Measurements from ENCODE around the gene SEPTIN10.
"Not testable (repeated sequence)": the region's sequence is repeated elsewhere in the genome, so short reads cannot be mapped to it uniquely, and the experiment has no call there.

Gene SEPTIN10

DNA sequence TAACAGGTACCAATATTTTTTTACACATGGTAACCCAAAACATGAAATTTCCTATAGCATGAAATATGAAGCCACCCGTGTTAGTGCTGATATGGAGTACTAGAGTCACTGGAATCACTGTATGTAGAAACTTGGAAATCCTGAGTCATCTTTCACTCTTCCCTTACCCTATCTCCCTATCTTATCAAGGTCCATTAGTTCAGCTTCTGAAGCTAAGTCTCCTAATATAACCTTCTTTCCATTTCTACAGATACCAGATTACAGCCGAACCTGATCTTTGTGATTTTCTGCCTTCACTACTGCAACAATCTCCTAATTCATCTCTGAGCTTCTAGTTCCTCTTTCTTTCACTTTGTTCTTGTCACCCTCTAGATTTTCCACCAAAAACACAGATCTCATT lies 59.0 kb downstream of the SEPTIN10 start:
- no peak overlapping the region for H3K4me3 ChIP-seq (ENCODE audit: low read depth, low read length)

DNA sequence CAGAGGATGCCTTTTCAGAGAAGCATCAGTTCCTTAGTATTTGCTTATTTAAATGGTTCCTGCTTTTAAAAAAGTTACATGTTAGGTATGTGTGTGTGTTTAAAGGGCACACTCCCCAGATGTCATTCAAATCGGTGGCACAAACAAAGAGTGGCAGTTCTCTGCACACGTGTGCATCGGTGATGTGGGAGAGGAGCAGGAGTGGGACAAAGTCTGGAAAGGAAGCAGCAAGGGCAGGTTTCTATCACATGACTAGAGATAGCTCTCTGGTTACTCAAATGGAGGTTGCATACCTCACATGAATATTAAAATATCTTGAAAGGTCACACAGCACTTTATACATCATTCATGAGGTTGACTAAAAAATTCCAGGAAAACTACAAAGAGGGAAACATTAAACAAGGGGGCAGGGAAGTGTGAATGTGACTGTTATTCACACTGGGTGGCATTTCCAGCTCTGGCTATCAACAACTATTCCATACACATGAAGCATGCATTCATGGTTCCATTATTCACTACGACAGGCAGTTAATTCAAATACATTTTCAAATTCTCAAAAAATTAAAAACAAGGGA lies 64.7 kb downstream of the SEPTIN10 start:
- H3K4me3 ChIP-seq (ENCODE audit: low read depth, low read length) = no peak overlapping the region

DNA sequence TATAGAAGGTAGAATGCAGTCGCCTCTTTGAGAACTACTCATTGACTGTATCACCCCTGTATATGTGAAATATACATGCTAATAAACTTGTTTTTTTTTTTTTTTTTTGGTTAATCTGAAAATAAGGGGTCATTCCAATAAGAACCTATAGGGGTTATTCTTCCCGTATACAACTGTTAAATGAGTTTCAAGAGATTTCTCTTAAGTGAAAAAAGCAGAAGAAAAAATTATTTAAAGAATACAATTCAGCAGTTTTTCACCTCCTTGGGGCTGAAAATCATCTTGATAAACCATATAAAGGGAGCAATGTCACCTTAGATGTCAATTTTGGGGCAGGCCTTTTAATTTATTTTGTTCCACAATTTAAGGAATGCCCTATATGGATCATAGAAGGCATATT lies 66.5 kb downstream of the SEPTIN10 start:
- H3K4me3 ChIP-seq (ENCODE audit: low read depth, low read length) = no peak overlapping the region

DNA sequence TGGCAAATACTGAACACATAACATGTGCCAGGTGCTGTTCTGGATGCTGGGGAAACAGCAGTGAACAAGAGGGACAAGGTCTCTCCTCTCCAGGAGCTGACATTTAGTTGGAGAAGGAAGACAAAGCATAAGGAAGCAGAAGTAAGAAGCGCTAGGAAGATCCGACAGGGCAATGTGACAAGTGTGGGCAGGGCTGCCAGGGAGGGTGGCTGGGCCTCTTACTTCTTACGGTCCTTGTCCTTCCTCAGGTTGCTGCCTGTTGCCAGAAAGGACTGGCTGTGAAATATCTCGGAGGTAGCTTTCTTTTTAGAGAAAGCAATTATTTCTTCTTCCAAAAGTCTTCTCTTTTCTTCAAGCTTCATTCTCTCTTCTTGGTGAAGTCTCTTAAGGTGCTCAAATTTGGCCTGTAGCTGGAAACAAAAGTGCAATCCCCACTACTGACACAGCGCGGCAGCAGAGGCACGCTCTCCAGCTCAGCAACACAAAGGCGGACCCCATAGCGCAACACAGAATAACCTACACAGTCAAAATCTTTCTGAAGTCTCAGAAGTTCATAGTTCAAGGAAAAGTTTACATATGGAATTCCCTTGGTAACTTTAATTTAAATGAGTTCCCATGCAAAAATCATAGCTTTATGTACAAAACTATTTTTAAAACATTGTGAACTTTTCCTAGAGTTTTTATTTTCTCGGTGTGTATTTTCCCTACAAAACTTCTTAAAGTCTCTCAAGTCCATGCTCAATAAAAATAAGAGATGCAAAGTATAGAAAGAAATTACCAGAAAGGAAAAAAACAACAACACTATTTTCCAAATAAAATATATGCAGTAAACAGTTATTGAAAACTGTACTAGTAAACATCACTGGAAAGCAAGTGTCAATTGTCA lies 67.7 kb downstream of the SEPTIN10 start:
- H3K4me3 ChIP-seq (ENCODE audit: low read depth, low read length) = no peak overlapping the region

DNA sequence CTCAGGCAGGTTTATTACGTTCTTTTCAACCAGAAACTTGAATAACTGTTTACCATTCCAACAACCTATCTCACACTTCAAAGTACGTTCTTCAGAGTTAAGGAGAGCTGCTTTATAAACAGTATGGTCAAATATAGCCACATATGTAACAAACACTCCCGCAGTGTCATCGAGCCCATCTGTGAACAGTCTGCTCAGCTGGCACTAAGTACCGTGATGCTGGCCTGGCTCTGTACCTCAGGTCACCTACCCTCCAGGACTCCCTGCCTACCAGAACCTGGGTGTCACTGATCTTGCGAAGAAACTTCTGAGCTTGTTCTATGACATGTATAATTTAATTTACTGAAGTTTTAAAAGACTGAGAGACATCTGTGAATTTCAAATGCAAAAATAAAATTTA lies 71.4 kb downstream of the SEPTIN10 start:
- H3K4me3 ChIP-seq (ENCODE audit: low read depth, low read length) = no peak overlapping the region

DNA sequence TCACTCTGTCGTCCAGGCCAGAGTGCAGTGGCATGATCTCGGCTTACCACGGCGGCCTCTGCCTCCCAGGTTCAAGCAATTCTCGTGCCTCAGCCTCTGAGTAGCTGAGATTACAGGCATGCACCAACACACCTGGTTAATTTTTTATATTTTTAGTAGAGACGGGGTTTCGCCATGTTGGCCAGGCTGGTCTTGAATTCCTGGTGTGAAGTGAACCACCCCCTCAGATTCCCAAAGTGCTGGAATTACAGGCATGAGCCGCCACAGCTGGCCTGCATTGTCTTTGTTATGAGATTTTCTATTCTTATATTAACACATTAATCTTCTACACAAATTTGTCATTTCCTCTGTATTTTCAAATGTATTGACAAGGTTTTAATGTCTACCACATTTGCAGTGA lies 75.2 kb downstream of the SEPTIN10 start:
- H3K4me3 ChIP-seq (ENCODE audit: low read depth, low read length) = no peak overlapping the region

DNA sequence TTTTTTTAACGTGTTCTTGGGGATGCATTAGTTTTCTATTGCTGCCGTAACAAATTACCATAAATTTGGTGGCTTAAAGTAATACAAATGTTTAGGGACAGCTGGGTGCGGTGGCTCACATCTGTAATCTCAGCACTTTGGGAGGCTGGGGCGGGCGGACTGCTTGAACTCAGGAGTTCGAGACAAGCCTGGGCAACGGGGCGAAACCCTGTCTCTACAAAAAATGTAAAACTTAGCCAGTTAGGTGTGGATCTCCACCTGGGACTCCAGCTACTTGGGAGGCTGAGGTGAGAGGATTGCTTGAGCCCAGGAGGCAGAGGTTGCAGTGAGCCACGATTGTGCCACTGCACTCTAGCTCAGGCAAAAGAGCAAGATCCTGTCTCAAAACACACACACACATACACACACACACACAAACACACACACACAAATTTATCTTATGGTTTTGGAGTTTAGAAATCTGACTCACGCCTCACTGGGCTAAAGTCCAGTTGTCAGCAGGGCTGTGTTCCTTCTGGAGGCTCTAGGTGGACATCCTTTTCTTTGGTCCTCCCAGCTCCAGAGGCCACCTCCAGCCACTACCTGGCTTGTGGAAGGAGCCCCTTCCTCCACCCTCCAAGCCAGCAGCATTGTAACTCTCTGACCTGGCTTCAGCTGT lies 76.1 kb downstream of the SEPTIN10 start:
- no peak overlapping the region for H3K4me3 ChIP-seq (ENCODE audit: low read depth, low read length)

DNA sequence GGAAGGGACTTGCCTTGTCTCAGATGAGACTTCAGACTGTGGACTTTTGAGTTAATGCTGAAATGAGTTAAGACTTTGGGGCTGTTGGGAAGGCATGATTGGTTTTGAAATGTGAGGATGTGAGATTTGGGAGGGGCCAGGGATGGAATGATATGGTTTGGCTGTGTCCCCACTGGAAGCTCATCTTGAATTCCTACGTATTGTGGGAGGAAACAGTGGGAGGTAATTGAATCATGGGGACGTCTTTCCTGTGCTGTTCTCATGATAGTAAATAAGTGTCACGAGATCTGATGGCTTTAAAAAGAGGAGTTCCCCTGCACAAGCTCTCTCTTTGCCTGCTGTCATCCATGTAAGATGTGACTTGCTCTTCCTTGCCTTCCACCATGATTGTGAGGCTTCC lies 77.2 kb downstream of the SEPTIN10 start:
- not testable (repeated sequence) for H3K4me3 ChIP-seq (ENCODE audit: low read depth, low read length)

DNA sequence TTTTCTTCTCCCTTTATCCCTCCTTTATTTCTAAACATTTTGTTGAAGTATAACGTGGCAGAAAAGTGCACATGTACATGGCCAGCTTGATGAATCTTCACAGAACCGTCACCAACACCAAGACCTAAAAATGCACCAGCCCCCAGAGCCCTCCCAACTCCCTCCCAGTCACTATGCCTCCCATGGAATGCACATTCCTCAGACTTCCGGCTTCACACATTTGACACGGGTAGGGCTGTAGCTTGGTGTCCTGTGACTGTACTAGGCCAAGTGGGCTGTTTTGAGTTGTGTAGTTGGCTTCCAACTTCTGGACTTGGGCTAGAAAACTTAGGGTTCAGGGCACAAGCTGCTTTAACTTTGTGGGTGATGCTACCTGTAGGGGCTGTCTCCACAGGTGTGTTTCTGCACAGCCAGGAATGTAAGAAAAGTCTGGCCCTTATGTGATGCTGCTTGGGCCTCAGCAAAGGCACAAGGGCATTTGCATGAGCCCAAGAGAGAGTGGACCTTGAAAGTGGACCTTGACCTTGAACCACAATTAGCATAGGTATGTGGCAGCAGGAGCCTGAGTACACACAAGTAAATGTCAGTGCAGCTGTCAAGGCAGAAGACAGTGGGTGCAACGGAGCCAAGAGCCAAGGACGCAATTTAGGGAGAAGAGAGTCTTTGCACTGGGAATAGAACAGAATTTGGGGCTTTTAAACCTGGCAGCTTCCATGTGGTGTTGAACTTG lies 78.4 kb downstream of the SEPTIN10 start:
- H3K4me3 ChIP-seq (ENCODE audit: low read depth, low read length) = no peak overlapping the region

DNA sequence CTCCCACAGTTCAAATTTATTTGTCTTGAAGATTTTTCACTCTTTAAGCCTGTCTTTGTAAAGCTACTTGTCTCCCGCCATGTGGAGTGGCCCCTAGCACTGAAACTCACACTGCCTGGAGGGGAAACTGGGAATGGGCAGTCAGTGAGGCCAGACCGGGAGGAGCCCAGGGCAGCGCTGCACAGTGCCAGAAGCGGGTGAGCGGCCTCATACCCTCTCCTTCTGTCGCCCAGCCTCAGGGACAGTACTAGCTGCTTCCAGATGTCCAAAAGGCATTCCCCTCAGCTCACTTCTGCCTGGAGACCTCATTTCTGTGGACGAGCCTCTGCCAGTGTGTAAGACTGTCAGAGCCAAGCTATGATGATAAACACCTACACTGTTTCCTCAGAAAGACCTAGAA lies 79.9 kb downstream of the SEPTIN10 start:
- no peak overlapping the region for H3K4me3 ChIP-seq (ENCODE audit: low read depth, low read length)

DNA sequence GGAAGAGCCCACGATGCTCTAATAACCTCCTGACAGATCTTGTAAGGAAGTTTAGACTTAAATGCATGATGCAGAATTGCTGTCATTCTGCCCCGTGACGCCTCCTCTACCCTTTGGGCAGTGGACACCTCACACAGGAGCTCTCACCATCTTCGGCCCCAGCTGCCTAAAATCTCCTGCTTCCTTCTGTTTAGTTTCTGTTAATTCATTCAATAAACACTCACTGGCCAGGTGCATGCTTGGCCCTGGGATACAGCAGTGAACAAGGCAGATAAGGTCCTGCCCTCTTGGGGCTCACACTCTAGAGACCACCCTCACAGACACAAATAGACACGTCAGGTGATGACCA lies 81.1 kb downstream of the SEPTIN10 start:
- no peak overlapping the region for H3K4me3 ChIP-seq (ENCODE audit: low read depth, low read length)

DNA sequence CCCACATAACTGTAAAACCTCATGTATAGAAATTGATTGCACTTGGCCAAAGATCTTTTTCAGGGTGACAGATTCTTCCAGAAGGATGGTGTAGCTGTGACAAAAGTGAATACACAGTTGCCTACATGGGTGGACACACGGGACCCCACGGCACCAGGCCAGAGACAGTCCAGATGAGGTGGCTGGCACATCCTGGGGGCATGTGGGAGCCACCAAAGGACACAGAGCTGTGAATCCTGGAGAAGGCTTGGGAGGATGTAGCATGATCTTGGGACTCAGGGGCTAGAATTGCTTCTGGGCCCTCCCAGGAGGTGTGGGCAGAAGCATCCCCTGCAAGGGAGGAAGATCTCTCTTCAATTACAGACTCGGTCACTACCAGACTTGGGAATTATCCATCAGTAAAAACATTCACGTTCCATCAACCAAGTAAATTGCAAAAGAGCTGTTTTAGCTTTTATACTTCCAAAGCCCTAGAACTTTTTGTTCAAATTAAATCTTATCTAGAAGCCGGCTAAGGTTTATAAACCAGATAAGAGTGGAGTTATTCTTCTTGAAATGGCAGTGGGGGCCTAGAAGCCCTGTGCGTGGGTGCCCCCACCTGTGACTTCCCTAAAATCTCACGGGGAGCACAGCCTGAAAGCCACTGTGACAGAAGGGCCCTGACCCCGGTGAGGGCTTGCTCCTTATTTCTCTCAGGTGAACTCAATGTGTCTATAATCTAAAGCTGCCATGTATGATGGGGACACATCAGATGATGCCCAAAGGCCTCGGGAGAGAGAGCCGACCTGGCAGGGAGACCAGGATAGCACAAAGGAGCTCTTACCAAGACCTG lies 81.7 kb downstream of the SEPTIN10 start:
- no peak overlapping the region for H3K4me3 ChIP-seq (ENCODE audit: low read depth, low read length)

DNA sequence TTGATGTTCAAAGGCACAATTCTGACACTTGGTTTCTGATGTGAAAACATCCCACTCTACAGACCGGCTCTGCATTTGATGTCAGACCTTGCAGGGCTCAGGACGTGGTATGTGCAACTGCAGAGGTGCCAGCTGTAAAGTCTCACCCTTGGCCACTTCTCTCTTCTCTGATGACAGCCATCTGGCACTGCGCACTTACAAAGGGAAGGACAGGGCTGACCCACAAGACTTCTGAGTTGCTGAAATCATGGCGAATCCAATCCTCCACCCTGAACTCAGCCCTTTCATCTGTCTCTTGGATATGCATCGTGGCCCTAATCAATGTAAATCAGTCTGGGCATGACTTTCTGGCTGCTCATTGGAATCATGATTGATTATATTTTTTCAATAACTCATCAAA lies 82.5 kb downstream of the SEPTIN10 start:
- H3K4me3 ChIP-seq (ENCODE audit: low read depth, low read length) = no peak overlapping the region

DNA sequence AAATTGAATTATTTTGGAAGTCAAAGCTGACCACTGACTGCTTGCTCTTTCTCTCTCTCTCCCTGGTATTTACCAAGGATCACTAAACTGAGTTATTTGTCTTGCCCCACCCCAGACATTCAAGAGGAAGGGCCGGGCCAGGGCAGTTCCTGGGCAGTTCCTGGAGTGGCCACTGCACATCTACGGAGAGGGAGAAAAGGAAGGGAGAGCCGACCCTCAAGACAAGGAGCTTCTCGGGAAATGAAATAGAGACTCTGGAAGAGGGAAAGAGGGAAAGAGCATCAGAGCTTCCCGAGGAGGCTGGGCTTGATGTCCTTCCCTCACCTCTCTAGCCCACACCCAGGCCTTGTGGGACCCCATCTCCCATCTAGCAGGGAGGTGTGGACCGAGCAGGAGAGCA lies 83.1 kb downstream of the SEPTIN10 start:
- H3K4me3 ChIP-seq (ENCODE audit: low read depth, low read length) = no peak overlapping the region

DNA sequence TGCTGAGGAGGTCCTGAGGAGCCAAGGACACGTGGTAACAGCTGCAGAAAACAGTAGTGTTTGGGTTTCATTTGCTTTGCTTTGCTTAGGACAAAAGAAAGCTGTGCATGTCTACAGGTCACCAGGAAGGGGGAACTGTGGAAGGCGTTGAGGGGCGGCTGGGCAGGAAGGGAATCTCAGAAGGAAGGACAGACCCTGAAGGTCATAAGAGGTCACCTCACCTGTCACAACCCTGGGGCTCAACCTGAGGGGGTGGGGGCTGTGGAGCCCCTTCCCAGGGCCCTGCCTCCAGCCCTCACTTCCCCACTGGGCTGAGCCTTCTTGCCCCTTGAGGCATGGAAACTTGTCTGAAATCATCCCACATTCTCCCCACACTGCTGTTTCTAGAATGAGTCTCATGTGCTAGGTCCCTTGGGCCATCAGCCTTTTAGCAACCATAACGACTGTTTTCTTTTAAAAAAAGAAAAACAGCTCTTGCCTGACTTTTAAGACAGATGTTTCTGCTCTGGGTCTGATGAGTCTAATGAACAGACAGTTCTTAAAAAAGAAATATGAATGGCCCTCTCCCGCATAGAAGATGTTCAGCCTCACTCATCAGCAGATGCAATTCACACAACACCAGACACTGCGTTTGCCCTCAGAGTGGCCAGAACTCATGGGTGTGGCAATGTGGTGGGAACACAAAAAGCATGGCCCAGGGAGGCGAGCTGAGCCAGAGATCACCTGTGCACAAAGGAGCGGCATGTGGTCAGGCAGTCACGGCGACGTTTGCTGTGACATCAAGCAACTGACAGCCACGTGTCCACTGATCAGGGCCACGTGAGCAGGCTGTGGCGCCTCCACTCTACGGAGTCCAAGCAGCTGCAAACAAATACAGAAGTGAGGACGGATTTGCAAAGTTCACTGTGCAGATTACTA lies 84.0 kb downstream of the SEPTIN10 start:
- H3K4me3 ChIP-seq (ENCODE audit: low read depth, low read length) = no peak overlapping the region

DNA sequence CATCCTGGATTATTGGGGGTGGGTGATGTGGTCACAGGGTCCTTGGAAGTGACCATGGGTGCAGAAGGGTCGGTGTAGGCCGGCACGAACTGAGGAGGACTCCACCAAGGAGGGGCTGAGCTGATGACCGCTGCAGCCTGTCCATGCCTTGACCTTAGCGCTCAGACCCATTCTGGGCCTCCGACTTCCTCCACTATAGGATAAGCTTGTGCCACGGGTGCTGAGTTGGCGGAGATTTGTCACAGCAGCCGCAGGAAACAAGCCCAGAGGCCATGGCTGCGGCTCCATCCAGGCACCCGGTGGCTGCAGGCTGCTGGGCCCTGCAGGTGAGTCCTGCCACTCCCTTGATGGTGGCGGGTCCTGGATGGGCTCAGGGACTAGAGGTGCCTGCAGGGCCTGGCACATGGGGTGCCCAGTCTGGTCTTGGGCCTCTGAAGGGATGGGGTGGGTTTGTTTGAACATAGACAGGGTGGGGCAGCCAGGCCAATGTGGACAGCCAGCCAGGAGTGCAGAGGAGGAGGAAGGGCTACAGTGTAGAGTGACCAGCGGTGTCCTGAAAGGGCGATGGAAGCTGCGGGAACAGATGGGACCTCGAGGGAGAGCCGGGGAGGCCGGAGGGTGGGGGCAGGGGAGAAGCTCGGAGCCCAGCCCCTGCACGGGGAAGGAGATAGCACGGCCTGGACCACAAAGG lies 84.8 kb downstream of the SEPTIN10 start:
- no peak overlapping the region for H3K4me3 ChIP-seq (ENCODE audit: low read depth, low read length)

DNA sequence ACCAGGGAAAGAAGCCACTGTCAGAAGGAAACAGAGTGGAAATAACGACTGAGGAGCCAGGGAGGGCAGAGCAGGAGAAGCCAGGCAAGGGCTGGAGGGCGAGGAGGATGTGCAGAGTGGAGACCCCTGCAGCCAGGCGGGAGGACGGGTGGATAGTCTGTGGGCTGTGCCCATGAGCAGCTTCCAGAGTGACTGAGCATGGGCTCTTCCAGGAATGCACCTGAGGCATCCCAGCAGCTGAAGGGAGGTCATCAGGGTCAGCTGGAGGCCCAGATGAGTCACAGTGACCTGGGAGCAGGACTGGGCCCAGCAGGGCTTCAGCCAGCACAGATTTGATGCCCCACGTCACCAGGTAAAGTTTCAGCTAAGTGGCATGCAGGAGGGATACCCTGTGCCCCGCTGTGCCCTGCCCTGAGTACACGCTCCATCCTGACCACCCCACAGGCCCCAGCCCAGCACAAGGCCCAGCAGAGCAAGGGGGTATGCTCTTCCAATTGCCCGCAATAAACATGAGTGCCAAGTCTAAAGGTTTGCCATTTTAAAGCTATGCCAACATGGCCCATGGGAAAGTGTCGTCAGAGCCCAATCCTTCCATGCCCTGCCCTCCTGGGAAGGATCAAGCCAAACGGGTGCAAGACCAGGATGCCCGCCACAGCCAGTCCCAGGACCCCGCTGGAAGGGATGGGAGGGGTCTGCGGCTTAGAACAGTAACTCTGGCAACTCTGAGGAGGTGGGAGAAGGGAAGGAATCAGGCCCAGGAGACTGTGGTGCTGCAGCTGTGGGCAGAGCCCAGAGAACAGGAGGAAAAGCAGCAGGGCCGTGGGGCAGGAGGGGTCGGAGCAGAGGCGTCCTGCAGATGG lies 85.7 kb downstream of the SEPTIN10 start:
- H3K4me3 ChIP-seq (ENCODE audit: low read depth, low read length) = no peak overlapping the region

DNA sequence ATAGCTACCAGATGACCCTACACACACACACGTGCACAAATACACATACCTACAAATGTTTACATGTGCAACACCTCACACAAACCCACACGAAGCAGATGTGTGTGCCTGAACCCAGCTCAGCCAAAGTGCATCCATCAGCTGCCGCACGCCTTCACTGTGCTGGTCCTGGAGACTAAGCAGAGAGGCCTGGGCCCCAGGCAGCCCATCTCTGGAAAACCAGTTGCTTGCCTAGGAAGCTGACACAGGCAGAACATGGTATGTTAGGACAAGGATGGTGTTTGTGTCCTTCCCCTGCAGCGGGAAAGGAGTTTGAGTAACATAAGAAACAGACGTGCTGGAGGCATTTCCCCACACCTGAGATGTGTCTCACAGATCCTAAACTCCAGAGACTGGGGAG lies 86.7 kb downstream of the SEPTIN10 start:
- H3K4me3 ChIP-seq (ENCODE audit: low read depth, low read length) = no peak overlapping the region
